ENCODE data around the gene CNN2.

DNA sequence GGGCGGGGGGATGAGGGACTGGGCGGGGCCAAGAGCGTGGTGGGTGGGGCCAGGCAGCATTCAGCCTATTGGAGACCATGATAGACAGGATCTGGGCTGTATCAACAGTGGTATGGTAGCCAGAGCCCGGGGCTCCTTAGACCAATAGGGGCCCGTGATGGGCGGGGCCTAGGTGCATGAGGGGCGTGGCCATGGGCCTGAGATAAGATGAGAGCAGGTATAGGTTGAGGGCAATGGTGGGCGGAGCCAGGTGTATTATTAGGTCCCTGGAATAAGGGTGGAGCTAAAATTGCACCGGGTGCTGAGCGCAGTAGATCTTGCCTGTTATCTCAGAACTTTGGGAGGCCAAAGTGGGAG is 18.8 kb downstream of the CNN2 start:
- TF ChIP-seq XRCC3 (IDR thresholded peaks at IDR 0.05): no peak
- no peak for TF ChIP-seq TAF1 (IDR thresholded peaks at IDR 0.05; ENCODE audit: control insufficient read depth, extremely low read depth, insufficient read depth, low read length, severe bottlenecking)
- TF ChIP-seq TBP (optimal IDR thresholded peaks at IDR 0.05; ENCODE audit: low read depth, low read length): no peak
- TF ChIP-seq, protein P1, sequence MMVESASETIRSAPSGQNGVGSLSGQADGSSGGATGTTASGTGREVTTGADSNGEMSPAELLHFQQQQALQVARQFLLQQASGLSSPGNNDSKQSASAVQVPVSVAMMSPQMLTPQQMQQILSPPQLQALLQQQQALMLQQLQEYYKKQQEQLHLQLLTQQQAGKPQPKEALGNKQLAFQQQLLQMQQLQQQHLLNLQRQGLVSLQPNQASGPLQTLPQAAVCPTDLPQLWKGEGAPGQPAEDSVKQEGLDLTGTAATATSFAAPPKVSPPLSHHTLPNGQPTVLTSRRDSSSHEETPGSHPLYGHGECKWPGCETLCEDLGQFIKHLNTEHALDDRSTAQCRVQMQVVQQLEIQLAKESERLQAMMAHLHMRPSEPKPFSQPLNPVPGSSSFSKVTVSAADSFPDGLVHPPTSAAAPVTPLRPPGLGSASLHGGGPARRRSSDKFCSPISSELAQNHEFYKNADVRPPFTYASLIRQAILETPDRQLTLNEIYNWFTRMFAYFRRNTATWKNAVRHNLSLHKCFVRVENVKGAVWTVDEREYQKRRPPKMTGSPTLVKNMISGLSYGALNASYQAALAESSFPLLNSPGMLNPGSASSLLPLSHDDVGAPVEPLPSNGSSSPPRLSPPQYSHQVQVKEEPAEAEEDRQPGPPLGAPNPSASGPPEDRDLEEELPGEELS (CRISPR knock-in tag; IDR thresholded peaks at IDR 0.05; ENCODE audit: borderline replicate concordance): no peak
- TF ChIP-seq POLR2A (conservative IDR thresholded peaks at IDR 0.05): no peak; the same call in 1 of the 2 replicates
- TF ChIP-seq ZNF583 (CRISPR knock-in tag; IDR thresholded peaks at IDR 0.05): no peak
- TF ChIP-seq, protein P2, sequence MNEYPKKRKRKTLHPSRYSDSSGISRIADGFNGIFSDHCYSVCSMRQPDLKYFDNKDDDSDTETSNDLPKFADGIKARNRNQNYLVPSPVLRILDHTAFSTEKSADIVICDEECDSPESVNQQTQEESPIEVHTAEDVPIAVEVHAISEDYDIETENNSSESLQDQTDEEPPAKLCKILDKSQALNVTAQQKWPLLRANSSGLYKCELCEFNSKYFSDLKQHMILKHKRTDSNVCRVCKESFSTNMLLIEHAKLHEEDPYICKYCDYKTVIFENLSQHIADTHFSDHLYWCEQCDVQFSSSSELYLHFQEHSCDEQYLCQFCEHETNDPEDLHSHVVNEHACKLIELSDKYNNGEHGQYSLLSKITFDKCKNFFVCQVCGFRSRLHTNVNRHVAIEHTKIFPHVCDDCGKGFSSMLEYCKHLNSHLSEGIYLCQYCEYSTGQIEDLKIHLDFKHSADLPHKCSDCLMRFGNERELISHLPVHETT (CRISPR knock-in tag; conservative IDR thresholded peaks at IDR 0.05 in 1 of 2, IDR thresholded peaks at IDR 0.05 in 1 of 2): no peak
- TF ChIP-seq, protein P3, sequence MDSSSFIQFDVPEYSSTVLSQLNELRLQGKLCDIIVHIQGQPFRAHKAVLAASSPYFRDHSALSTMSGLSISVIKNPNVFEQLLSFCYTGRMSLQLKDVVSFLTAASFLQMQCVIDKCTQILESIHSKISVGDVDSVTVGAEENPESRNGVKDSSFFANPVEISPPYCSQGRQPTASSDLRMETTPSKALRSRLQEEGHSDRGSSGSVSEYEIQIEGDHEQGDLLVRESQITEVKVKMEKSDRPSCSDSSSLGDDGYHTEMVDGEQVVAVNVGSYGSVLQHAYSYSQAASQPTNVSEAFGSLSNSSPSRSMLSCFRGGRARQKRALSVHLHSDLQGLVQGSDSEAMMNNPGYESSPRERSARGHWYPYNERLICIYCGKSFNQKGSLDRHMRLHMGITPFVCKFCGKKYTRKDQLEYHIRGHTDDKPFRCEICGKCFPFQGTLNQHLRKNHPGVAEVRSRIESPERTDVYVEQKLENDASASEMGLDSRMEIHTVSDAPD (CRISPR knock-in tag; IDR thresholded peaks at IDR 0.05): no peak
- TF ChIP-seq, protein P4, sequence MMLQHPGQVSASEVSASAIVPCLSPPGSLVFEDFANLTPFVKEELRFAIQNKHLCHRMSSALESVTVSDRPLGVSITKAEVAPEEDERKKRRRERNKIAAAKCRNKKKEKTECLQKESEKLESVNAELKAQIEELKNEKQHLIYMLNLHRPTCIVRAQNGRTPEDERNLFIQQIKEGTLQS (IDR thresholded peaks at IDR 0.05): no peak
- TF ChIP-seq, protein P4 (CRISPR knock-in tag; conservative IDR thresholded peaks at IDR 0.05): no peak
